Neural cell (in vitro differentiated cells): ENCODE data around the gene NCOA7.

Experiments
- EP300 ChIP-seq: fragments of 450-650 bp; conservative IDR thresholded peaks from 2 replicates; pipeline ENCODE4 v1.6.1; 2014; ENCODE audit warnings: antibody characterized with exemption, mild to moderate bottlenecking, moderate library complexity; ENCODE audit not compliant: poor library complexity, severe bottlenecking
- EZH2 ChIP-seq: fragments of 200-600, 300-800 bp; shearing (Covaris generic), sonication (generic); IDR thresholded peaks from 2 replicates; pipeline ENCODE4 v1.6.1; 2014; ENCODE audit warnings: antibody characterized with exemption, low read length, borderline replicate concordance, mild to moderate bottlenecking; ENCODE audit not compliant: insufficient read depth, poor library complexity, severe bottlenecking
- MXI1 ChIP-seq: fragments of 450-650 bp; conservative IDR thresholded peaks from 2 replicates; pipeline ENCODE4 v1.6.1; 2014; ENCODE audit warnings: antibody characterized with exemption, mild to moderate bottlenecking; ENCODE audit not compliant: poor library complexity, severe bottlenecking
- TF ChIP-seq, protein P1 (sequence below): fragments of 450-650 bp; IDR thresholded peaks from 2 replicates; pipeline ENCODE4 v1.5.1; 2014; ENCODE audit warnings: antibody characterized with exemption, mild to moderate bottlenecking, moderate library complexity; ENCODE audit not compliant: poor library complexity, severe bottlenecking

DNA sequence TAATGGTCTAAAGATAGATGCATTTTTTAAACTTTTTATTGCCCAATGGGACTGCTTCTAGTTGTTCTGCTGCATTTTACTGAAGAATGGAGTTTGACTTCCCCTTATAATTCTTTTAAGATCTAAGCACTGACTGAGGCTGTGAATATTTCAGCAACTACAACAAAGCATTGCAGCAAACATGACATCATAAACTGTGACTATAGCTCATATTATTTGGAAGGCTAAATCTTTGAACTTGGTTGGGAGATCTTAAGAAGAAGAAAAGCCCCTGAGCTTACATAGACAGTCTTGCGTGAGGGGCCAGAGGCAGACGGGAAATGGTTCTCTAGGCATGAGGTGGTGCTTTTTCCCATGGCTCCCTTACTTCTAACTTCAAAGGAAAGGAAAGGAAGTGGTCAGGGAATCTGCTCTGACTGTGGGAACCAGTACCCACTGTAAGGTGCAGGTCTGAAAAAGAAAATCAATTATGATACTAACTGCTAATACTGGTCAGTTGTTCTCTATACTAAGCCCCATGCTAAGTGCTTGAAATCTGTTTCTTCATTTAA, 26.6 kb upstream of the NCOA7 start:
- TF ChIP-seq EZH2: no peak
- TF ChIP-seq, protein P1, sequence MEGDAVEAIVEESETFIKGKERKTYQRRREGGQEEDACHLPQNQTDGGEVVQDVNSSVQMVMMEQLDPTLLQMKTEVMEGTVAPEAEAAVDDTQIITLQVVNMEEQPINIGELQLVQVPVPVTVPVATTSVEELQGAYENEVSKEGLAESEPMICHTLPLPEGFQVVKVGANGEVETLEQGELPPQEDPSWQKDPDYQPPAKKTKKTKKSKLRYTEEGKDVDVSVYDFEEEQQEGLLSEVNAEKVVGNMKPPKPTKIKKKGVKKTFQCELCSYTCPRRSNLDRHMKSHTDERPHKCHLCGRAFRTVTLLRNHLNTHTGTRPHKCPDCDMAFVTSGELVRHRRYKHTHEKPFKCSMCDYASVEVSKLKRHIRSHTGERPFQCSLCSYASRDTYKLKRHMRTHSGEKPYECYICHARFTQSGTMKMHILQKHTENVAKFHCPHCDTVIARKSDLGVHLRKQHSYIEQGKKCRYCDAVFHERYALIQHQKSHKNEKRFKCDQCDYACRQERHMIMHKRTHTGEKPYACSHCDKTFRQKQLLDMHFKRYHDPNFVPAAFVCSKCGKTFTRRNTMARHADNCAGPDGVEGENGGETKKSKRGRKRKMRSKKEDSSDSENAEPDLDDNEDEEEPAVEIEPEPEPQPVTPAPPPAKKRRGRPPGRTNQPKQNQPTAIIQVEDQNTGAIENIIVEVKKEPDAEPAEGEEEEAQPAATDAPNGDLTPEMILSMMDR: no peak
- no peak for TF ChIP-seq EP300
- TF ChIP-seq MXI1: no peak
